ENCODE data around the gene GGT1. TPM values are rescaled to one million over a fixed set of nuclear protein-coding genes. Genes with fewer than 3 reads are reported as not detected.
A peak's percentile ranks its signal among the peaks of the same experiment; 100 is the strongest.

The GGT1 gene
- total RNA-seq, 1 experiment from 2014 or later, result 4.9 TPM

- in situ Hi-C loops (cut with HindIII; ENCODE audit: low pct_unique_long_range_greater_than_20kb, low sequenced_read_pairs), result no loop called here
- DNase-seq (ENCODE audit: low read depth, low spot score), result no peak
These were observed 20.8 kb upstream of the GGT1 start for GRCh38 chr22:24582056-24582814.

DNA sequence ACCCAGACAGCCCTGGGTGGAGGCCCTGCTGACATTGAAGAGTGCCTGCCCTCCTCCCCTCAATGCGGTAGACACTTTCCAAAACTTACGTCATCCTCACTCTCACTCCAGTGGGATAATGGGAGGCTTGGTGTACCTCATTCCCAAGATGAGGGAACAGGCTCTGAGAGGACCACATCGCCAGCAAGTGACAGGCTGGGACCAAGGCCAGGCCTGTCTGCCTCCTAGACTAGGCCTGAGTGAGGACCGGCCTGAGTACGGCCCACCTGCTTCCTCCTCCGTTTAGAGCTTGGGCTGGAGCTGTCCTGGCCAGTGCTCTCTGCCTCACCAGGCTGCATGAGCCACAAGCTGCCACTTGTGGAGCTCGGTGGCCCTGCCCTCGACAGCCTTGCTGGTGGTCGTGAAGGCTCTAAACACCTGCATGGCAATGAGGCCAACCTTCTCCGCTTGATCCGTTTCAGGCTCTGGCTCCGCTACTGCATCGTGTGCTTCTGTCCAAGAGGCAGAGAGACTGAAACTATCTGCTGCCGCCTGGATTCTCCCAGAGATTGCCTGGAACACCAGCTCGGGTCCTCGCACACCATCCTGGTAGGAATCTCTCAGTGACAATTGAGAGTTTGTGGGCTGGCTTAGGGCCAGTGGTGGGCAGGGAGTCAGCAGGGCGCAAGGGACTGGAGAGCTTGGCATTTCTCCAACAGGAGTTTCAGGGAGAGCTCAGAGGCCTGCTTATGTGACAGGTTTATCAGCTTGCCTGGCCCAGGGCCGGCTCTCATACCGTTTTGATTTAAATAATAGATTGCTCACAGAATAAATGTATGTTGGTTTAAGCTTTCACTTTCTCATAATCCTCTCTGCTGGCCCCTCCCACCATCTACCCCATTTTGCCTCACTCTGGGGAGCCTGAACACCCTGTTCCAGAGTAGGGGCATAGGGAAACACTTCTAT lies 19.5 kb upstream of the GGT1 start:
- DNase-seq (ENCODE audit: low read depth, low spot score), result no peak
- in situ Hi-C loops (cut with HindIII; ENCODE audit: low pct_unique_long_range_greater_than_20kb, low sequenced_read_pairs), result no loop called here

- DNase-seq (ENCODE audit: low read depth, low spot score), result no peak
- in situ Hi-C loops (cut with HindIII; ENCODE audit: low pct_unique_long_range_greater_than_20kb, low sequenced_read_pairs), result no loop called here
These were observed 18.7 kb upstream of the GGT1 start for GRCh38 chr22:24584166-24584790.

DNA sequence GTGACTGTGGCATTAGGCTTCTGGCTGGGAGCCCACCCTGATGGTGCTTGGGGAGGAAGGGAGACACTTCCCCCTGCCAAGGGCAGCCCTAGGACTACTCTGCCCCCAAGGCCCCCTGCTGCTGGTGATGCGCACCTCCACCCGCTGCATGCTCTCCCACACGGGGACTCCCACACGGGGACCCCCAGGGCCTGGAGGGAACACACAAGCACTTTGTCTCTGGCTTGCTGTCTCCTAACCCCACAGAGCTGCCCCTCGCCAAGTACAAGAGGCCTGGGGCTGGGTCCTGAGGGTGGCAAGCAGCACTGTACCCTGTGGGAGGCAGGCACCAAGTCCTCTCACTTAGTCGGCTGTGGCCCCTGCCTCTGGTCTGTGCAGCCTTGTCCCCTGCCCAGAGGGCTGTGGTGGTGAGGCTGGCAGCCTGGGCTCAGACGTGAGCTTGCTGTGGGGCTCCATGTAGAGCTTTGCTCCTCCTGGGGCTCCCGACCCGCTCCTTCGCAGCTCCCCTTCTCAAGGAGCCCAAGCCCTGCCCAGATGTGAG lies 18.1 kb upstream of the GGT1 start:
- DNase-seq (ENCODE audit: low read depth, low spot score), result no peak
- in situ Hi-C loops (cut with HindIII; ENCODE audit: low pct_unique_long_range_greater_than_20kb, low sequenced_read_pairs), result no loop called here

GRCh38 chr22:24585461-24585860 lies 17.5 kb upstream of the GGT1 start:
- in situ Hi-C loops (cut with HindIII; ENCODE audit: low pct_unique_long_range_greater_than_20kb, low sequenced_read_pairs), result no loop called here
- DNase-seq (ENCODE audit: low read depth, low spot score), result no peak

GRCh38 chr22:24585927-24586546 lies 17.0 kb upstream of the GGT1 start:
- in situ Hi-C loops (cut with HindIII; ENCODE audit: low pct_unique_long_range_greater_than_20kb, low sequenced_read_pairs), result no loop called here

GRCh38 chr22:24587251-24587650 lies 15.7 kb upstream of the GGT1 start:
- in situ Hi-C loops (cut with HindIII; ENCODE audit: low pct_unique_long_range_greater_than_20kb, low sequenced_read_pairs), result no loop called here
- no peak for DNase-seq (ENCODE audit: low read depth, low spot score)

More at GRCh38 chr22:24585927-24586546, 17.0 kb upstream of the GGT1 start:
- DNase-seq (ENCODE audit: low read depth, low spot score), result no peak

DNA sequence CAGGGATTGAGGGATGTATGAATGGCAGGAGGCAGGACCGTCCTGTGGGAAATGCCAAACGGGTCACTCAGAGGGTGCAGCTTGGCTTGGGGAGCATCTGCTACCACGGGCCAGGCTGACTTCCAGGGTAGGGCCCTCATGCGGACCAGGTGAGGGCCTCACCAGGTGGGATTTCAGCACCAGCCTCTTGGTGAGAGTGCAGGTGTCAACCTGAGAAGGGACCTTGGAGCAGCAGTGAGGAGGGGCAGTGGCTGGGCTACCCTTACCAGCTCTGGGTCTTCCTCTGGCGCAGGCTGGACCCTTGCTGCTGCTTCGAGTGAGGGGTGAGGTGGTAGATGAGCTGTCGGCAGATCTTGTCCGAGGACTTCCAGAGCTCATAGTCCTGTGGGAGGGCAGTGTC lies 15.0 kb upstream of the GGT1 start:
- DNase-seq (ENCODE audit: low read depth, low spot score), result no peak
- in situ Hi-C loops (cut with HindIII; ENCODE audit: low pct_unique_long_range_greater_than_20kb, low sequenced_read_pairs), result no loop called here

GRCh38 chr22:24588381-24588756 lies 14.6 kb upstream of the GGT1 start:
- in situ Hi-C loops (cut with HindIII; ENCODE audit: low pct_unique_long_range_greater_than_20kb, low sequenced_read_pairs), result no loop called here
- DNase-seq (ENCODE audit: low read depth, low spot score), result peak; percentile 39

DNA sequence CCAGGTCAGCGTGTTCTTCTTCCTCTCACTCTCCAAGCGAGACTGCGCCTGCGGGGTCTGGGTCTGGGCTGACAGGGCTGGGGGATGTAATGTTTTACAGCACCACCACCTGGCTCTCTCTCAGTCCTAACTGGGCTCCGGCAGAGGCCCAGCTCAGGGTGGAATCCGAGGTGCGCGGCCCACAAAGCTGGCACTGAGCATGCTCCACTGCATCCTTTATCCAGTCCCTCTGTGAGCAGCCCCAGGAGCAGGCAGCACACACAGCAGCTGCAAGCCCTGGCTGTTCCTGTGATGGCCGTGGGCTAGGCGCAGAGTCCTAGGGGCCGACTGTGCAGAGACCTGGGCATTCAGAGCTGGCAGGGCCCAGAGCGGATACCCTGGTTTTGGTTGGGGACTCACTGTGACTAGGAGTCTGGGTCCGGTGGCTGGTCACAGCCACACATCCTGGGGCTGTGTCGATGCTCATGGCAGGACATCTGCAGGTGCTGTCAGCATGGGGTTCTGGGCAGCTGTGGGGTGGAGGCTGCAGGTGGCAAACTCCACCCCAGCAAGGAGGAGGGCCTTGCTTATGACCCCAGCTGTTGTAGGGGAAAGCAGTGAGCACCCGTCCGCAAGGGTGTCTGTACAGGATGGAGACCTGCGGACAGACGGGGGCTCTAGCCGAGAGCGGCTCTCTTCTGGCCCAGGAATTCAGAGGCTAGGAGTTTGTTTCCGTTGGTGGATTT lies 14.1 kb upstream of the GGT1 start:
- in situ Hi-C loops (cut with HindIII; ENCODE audit: low pct_unique_long_range_greater_than_20kb, low sequenced_read_pairs), result no loop called here
- DNase-seq (ENCODE audit: low read depth, low spot score), result no peak

- DNase-seq (ENCODE audit: low read depth, low spot score), result no peak
- in situ Hi-C loops (cut with HindIII; ENCODE audit: low pct_unique_long_range_greater_than_20kb, low sequenced_read_pairs), result no loop called here
These were observed 13.4 kb upstream of the GGT1 start for GRCh38 chr22:24589518-24590030.

DNA sequence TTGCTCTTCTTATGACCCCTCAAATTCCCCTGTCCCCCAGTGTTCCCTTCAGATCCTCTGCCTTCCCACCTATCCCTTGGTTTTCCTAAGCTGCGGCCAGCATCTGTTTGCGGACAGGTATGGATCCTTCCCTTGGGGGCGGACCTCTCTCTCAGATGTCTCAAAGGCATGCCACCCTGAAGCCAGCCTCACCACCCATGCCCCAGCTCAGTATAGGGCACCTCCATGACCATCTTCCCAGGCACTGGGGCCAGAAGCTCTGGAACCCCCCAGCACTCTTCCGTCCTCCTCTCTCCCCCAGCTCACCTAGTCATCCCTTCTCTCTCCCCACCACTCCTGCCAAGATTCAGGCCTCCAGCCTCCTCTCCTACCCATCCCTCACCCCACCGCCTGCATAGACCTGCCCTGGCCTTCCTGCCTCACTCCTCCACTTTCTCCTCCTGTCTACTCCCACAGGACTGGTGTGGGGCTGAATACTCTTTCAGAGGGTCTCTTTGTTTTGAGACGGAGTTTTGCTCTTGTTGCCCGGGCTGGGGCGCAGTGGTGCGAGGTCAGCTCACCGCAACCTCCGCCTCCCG lies 12.3 kb upstream of the GGT1 start:
- in situ Hi-C loops (cut with HindIII; ENCODE audit: low pct_unique_long_range_greater_than_20kb, low sequenced_read_pairs), result no loop called here
- no peak for DNase-seq (ENCODE audit: low read depth, low spot score)

DNA sequence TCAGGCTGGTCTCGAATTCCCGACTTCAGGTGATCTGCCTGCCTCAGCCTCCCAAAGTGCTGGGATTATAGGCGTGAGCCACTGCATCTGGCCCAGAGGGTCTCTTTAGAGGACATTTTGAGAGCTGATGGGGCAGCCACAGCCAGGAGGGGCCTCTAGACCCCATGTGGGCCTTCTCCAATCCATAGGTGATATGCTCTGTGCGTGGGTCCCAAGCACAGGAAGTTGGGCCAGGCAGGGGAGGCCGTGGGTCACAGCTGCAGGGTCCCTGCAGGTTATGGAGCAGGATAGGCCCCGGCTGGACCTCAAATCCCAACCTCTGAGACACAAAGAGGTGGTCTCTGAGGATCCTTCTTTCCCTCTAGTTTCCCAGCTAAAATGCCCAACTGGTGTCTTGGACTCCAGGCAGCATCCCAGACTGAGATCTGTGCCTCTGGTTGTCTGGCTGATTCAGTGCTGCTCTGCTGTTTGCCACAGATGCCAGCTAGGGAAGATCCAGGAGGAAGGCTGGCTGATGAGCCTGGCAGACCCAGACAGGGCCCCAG lies 11.6 kb upstream of the GGT1 start:
- in situ Hi-C loops (cut with HindIII; ENCODE audit: low pct_unique_long_range_greater_than_20kb, low sequenced_read_pairs), result no loop called here
- DNase-seq (ENCODE audit: low read depth, low spot score), result no peak

GRCh38 chr22:24592058-24592850 lies 10.7 kb upstream of the GGT1 start:
- peak; percentile 38 for DNase-seq (ENCODE audit: low read depth, low spot score)
- in situ Hi-C loops (cut with HindIII; ENCODE audit: low pct_unique_long_range_greater_than_20kb, low sequenced_read_pairs), result no loop called here

DNA sequence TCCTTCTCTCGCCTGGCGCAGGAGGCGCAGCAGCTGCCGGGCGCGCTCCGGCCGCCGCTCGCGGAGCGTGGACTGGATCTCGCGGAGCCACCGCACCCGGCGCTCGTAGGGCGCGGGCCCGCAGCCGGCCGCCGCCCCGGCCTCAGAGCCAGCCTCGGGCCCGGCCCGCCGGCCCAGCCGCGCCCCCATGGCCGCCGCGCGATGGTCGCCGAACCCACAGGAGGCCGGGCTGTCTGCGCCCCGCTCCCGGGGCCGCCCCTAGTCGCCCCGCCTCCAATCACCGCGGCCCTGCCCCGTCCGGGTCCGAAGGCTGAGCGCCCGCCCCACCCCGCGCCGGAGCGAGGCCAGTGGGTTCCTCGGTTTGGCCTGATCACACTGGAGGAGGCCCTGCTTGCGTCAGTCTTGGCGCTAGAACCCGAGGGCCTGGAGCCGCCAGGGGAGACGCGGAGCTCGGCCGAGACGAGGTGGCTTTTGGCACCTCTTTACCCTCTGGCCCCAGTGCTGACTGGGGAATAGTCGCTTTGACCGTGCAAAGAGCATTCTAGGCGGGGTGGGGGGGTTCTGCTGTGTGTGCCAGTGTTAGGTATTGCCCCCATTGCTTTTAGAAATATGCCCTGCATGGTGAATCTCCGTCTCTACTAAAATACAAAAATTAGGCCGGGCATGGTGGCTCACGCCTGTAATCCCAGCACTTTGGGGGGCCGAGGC lies 10.0 kb upstream of the GGT1 start, which contains the start of gene LRRC75B:
Gene LRRC75B, minus strand, starts transcription at position 223 of the 708 bp plus-strand sequence. Its CDS starts 34 bp downstream, at position 189.
- peak; percentile 87 for DNase-seq (ENCODE audit: low read depth, low spot score)
- in situ Hi-C loops (cut with HindIII; ENCODE audit: low pct_unique_long_range_greater_than_20kb, low sequenced_read_pairs), result no loop called here
